Activated CD4-positive, alpha-beta T cell treated with anti-CD3 and anti-CD28 coated beads, Interleukin-2, amount 50 U/mL, for 24 hours (primary cell): ENCODE data around the gene NEFH.

Source experiments
- DNase-seq, 2 donors: peaks; one replicate each; pipeline ENCODE4 v3.0.0-alpha.2; 2020; ENCODE audit warnings: low read depth in 1 of 2, low spot score in 1 of 2

Gene NEFH

GRCh38 chr22:29493636-29494035 lies 13.6 kb downstream of the NEFH start:
- DNase-seq, result no peak

DNA sequence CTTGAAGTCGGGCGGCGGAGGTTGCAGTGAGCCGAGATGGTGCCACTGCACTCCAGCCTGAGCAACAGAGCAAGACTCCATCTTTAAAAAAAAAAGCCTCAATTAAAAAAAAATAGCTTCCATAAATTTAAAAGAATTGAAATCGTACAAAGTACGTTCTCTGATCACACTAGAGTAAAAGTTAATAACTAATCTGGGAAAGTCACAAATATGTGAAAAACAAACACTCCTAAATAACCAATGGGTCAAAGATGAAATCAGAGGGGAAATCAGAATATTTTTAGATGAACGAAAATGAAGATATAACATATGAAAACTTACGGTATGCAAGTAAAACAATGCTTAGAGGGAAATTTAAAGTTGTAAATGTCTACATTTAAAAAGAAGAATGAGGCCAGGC lies 19.8 kb downstream of the NEFH start:
- no peak for DNase-seq

DNA sequence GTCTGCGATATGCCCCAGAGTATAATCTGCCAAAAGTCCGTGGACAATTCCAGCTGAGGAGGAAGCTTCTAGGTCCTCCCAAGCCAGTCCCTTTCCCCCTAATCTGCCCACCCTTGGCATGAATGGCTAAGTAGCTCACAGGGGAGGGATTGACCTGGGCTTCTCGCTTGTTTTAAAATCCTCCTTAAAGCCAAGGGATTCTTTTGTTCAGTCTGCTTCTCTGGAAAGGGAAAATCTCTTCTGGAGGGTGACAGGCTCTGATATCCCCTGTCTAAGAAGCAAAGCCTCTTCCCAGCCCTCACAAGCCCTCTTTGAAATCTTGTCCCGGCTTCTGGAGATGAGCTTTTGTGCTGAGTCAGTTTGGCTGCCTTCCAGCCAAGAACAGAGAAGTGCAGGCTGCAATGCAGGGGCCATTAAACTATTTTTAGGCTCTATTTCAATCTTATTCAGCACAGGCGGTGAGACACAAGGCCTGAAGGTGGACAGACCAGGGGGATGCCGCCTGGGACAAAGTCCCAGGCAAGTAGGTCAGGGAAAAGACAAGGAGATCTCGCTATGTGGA lies 23.9 kb downstream of the NEFH start:
- no peak for DNase-seq

GRCh38 chr22:29509298-29509697 lies 29.3 kb downstream of the NEFH start:
- no peak for DNase-seq

DNA sequence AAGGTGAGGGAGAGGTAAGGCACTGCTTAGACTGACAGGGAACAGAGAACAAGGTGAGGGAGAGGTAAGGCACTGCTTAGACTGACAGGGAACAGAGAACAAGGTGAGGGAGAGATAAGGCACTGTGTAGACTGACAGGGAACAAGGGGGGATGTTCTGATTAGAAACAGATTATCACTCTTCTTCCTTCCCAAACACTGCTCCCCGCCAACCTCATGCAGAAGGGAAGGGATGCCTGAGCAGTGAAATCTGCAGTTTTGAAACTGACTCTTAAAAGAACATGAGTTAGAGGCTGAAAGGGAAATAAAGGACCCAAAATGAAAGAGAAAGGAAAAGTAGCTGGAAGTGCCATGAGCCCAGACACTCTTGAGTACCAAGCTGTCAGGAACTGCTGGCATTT lies 29.8 kb downstream of the NEFH start:
- no peak for DNase-seq

- no peak for DNase-seq
These were observed 30.5 kb downstream of the NEFH start for GRCh38 chr22:29510542-29510941.

- DNase-seq, result no peak
These were observed 31.3 kb downstream of the NEFH start for GRCh38 chr22:29511126-29511862.

DNA sequence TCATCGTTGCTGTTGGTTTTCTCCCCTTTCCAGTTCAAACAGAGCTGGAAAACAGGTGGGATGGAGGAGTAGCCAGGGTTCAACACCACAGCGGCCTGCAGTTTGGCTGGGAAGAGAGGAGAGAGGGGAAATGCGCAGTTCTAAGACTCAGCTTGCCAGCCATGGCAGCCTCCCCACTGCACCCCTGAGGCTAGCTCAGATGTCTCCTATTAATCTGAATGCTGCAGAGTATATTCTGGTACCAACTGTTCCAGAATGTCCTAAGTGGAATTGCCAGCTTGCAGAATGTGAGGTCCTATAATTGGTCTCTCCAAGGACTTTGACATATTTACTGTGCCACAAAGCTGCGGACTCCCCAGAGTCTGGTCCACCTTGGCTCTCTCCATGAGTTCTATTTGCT lies 32.0 kb downstream of the NEFH start:
- DNase-seq, result no peak

- no peak for DNase-seq
These were observed 37.3 kb downstream of the NEFH start for GRCh38 chr22:29517215-29517908.

DNA sequence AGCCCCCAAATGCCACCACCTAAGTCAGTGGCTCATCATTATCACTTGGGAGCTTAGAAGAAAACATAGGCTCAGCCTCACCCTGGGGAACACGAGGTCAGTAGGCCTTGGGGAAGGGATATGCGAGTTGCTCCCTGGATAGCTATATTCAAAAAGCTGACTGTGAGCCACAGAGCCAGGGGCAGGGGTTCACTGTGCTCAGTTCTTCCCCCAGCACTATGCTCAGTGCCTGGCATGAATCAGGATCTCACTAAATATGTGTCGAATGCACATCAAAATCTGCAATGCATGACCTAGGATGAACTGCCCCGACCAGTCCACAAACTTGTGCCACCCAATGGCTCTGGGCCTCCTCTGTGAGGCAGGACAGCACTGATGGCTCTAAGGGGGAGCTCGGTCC lies 38.4 kb downstream of the NEFH start:
- DNase-seq, result no peak

GRCh38 chr22:29519996-29520395 lies 40.0 kb downstream of the NEFH start:
- no peak for DNase-seq

GRCh38 chr22:29520851-29521250 lies 40.8 kb downstream of the NEFH start:
- DNase-seq, result no peak

GRCh38 chr22:29521526-29521925 lies 41.5 kb downstream of the NEFH start:
- DNase-seq, result no peak

DNA sequence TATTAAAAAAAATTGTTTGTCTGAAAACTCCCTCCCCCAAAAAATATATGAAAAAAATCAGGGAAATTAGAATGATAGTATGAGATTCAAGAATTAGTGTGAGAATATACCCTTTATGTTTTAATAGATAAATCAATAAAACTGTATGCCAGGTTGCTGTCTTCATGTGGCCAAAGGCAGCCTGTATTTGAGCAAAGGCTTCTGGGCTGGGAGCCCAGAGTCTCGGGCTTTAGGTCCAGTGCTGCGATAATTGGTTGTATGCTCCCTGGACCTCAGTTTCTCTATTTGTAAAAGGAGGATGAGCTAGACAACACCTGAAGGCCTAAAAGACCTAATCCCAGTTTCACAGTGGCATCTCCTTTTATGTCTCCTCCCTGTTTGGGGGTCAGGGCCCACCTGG lies 43.7 kb downstream of the NEFH start:
- no peak for DNase-seq

GRCh38 chr22:29524442-29525191 lies 44.6 kb downstream of the NEFH start:
- DNase-seq, result no peak

GRCh38 chr22:29528144-29528543 lies 48.1 kb downstream of the NEFH start:
- no peak for DNase-seq

- DNase-seq, result no peak
These were observed 50.7 kb downstream of the NEFH start for GRCh38 chr22:29530716-29531115.

DNA sequence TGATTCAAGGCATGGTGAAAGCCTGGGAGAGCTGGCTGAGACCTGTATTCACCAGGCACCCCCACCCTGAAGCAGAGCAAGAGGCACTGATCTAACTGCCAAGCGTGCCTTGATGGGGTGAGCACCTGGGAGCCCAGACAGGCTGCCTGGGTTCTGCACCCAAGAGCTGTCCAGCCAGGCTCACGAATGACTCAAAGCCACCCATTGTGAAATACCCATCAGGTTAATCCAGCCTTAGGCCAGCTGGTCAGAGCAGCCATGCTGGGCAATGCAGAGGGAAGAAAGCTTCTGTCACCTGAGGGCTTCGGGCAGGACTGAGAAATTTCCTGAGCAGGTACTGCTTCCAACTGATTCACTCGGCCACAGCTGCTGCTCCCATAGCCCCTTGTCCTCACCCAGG lies 51.4 kb downstream of the NEFH start:
- DNase-seq, result no peak

- DNase-seq, result no peak
These were observed 56.4 kb downstream of the NEFH start for GRCh38 chr22:29536411-29536810.

GRCh38 chr22:29539105-29539504 lies 59.1 kb downstream of the NEFH start:
- DNase-seq, result no peak
